Measurements from ENCODE around the gene TNNI2. TPM values are rescaled to one million over a fixed set of nuclear protein-coding genes. Genes with fewer than 3 reads are reported as not detected.

The TNNI2 gene
- polyA plus RNA-seq, 1 of the 3 experiments (the other 2 are of a cell fraction), result not detected

DNA sequence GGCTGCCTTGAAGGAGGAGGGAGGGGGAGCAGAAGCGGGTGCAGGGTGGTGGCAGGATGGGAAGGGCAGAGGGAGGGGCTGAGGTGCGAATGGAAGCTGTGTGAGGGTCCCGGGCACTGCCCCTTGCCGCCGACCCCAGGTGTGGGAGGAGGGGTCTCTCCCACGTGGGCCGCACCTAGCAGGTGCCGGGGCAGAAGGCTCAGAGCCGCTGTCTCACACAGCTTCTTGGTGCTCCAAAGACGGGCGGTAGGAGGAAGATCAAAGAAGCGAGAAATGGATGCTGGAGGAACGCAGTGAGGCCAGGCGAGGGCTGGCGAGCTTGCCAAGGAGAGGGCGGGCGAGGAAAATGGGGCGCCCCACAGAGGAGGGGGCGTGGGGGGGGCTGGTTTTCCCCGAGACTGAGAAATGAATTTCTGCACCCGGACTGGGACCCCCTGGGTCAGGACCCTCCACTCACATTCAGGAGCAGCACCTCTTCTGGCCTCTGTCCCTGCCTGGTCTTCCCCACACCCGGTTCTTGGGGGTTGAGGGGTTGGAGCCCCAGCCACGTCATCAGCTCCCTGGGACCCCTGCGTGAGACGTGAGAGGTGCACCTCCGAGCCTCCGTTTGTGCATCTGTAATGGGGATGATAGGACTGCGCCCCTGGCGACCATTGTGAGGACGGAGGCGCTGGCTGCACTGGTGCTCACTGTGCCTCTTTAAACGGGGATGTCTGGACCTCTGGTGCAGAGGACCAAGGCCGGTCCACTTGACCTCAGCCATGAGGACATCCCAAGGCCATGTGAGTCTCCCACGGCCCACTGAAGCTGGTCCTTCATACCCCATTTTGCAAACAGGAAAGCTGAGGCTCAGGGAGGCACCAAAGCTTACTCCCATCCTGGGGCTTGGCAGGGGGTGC is 30.9 kb downstream of the TNNI2 start:
- Histone ChIP-seq H3K79me2 (ENCODE audit: insufficient read depth) (no peaks in the 10 kb centered on the region), H2AFZ (ENCODE audit: low read depth) (no peak overlapping the region), H3K9me2 (no peaks in the 10 kb centered on the region), H3K4me1 (ENCODE audit: control insufficient read depth in 1 of 2, insufficient read depth in 2 of 2, low read depth in 1 of 2, low read length in 1 of 2) (peaks cover 0 to 33% of the 10 kb centered on the region in 2 experiments; a peak in 1 of 4 replicates), H3K9ac (no peak overlapping the region), H3K27me3 (ENCODE audit: insufficient read depth) (no peaks in the 10 kb centered on the region), H3K4me2 (no peak overlapping the region), H3F3A (replicated peaks; ENCODE audit: insufficient read depth) (no peaks in the 10 kb centered on the region), H3K27ac (ENCODE audit: low read depth in 2 of 2, low read length in 1 of 2) (no peak overlapping the region), H4K20me1 (ENCODE audit: insufficient read depth) (no peaks in the 10 kb centered on the region), H3K4me3 (ENCODE audit: low read depth in 2 of 2, low read length in 1 of 2) (no peak overlapping the region), H3K9me3 (no peaks in the 10 kb centered on the region), H3K36me3 (replicated peaks in 1 of 2; ENCODE audit: control insufficient read depth in 1 of 2, insufficient read depth in 2 of 2, low read length in 1 of 2) (no peaks in the 10 kb centered on the region)
- ChIA-PET CTCF (interaction anchor here (0.7 to 2.9 kb wide), 6 partner anchors 13 to 230 kb away, joined by 3 to 15 read pairs (median 5); no protein-coding TSS in a partner anchor), POLR2A (no interaction called here)
- 66% methylated on average over 34 of the region's 34 CpGs for WGBS (ENCODE audit: low lambda C conversion rate)
- no peak for TF ChIP-seq GATA2 (CRISPR knock-in tag; IDR thresholded peaks at IDR 0.05)
- no peak for TF ChIP-seq JUND (IDR thresholded peaks at IDR 0.05)
- no peak for TF ChIP-seq RXRA (IDR thresholded peaks at IDR 0.05; ENCODE audit: borderline replicate concordance, low read depth)
- no peak for DNase-seq

DNA sequence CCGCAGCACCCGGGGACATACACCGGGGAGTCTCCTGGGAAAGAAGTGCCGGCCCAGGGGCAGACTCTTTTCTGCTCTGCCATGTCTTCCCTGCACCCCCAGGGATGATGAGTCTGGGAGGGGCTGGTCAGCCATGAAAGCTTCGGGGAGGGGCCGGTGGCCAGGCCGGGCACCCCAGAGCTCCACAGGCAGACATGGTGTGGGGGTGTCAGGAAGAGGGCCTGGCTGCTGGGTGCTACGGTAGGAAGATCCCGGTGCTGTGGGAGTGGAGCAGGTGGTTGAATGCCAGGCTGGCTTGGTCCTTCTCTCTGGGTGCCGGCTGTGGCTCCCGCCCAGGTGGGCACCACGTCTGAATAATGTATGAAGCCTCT is 31.5 kb downstream of the TNNI2 start:
- WGBS (ENCODE audit: low lambda C conversion rate), result 70% methylated on average over 7 of the region's 12 CpGs
- POLR2A ChIA-PET, result no interaction called here
- CTCF ChIA-PET, result interaction anchor here (1.0 to 2.9 kb wide), 4 partner anchors 12 to 176 kb away, joined by 4 to 15 read pairs (median 8); no protein-coding TSS in a partner anchor
- H3K9me2 ChIP-seq, result no peaks in the 10 kb centered on the region
- no peaks in the 10 kb centered on the region for H3K36me3 ChIP-seq (replicated peaks in 1 of 2; ENCODE audit: control insufficient read depth in 1 of 2, insufficient read depth in 2 of 2, low read length in 1 of 2)
- TF ChIP-seq, protein P1, sequence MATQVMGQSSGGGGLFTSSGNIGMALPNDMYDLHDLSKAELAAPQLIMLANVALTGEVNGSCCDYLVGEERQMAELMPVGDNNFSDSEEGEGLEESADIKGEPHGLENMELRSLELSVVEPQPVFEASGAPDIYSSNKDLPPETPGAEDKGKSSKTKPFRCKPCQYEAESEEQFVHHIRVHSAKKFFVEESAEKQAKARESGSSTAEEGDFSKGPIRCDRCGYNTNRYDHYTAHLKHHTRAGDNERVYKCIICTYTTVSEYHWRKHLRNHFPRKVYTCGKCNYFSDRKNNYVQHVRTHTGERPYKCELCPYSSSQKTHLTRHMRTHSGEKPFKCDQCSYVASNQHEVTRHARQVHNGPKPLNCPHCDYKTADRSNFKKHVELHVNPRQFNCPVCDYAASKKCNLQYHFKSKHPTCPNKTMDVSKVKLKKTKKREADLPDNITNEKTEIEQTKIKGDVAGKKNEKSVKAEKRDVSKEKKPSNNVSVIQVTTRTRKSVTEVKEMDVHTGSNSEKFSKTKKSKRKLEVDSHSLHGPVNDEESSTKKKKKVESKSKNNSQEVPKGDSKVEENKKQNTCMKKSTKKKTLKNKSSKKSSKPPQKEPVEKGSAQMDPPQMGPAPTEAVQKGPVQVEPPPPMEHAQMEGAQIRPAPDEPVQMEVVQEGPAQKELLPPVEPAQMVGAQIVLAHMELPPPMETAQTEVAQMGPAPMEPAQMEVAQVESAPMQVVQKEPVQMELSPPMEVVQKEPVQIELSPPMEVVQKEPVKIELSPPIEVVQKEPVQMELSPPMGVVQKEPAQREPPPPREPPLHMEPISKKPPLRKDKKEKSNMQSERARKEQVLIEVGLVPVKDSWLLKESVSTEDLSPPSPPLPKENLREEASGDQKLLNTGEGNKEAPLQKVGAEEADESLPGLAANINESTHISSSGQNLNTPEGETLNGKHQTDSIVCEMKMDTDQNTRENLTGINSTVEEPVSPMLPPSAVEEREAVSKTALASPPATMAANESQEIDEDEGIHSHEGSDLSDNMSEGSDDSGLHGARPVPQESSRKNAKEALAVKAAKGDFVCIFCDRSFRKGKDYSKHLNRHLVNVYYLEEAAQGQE (IDR thresholded peaks at IDR 0.05; ENCODE audit: low read depth, low read length), result no peak
- no peak for TF ChIP-seq GATA2 (CRISPR knock-in tag; IDR thresholded peaks at IDR 0.05)
- TF ChIP-seq NRF1 (IDR thresholded peaks at IDR 0.05; ENCODE audit: low read depth, low read length), result no peak
- TF ChIP-seq FOSL2 (IDR thresholded peaks at IDR 0.05; ENCODE audit: borderline replicate concordance, low read depth), result no peak
- TF ChIP-seq NFIC (IDR thresholded peaks at IDR 0.05; ENCODE audit: borderline replicate concordance), result no peak
- TF ChIP-seq RAD21 (IDR thresholded peaks at IDR 0.05; ENCODE audit: low read length), result no peak
- no peak for TF ChIP-seq RCOR1 (IDR thresholded peaks at IDR 0.05; ENCODE audit: low read length)
- TF ChIP-seq ELF1 (IDR thresholded peaks at IDR 0.05), result no peak
- TF ChIP-seq JUND (IDR thresholded peaks at IDR 0.05), result no peak
- TF ChIP-seq RXRA (IDR thresholded peaks at IDR 0.05; ENCODE audit: borderline replicate concordance, low read depth), result no peak
- no peak for TF ChIP-seq TAF1 (IDR thresholded peaks at IDR 0.05; ENCODE audit: borderline replicate concordance, low read depth, low read length)
- TF ChIP-seq EZH2phosphoT487 (IDR thresholded peaks at IDR 0.05; ENCODE audit: borderline replicate concordance, low read depth), result no peak
- TF ChIP-seq GABPA (IDR thresholded peaks at IDR 0.05; ENCODE audit: low read depth), result no peak
- TF ChIP-seq, protein P2, sequence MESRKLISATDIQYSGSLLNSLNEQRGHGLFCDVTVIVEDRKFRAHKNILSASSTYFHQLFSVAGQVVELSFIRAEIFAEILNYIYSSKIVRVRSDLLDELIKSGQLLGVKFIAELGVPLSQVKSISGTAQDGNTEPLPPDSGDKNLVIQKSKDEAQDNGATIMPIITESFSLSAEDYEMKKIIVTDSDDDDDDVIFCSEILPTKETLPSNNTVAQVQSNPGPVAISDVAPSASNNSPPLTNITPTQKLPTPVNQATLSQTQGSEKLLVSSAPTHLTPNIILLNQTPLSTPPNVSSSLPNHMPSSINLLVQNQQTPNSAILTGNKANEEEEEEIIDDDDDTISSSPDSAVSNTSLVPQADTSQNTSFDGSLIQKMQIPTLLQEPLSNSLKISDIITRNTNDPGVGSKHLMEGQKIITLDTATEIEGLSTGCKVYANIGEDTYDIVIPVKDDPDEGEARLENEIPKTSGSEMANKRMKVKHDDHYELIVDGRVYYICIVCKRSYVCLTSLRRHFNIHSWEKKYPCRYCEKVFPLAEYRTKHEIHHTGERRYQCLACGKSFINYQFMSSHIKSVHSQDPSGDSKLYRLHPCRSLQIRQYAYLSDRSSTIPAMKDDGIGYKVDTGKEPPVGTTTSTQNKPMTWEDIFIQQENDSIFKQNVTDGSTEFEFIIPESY (IDR thresholded peaks at IDR 0.05; ENCODE audit: borderline replicate concordance, low read depth), result no peak
- no peak for TF ChIP-seq TCF12 (IDR thresholded peaks at IDR 0.05)
- TF ChIP-seq FOXJ3 (CRISPR knock-in tag; IDR thresholded peaks at IDR 0.05), result no peak
- TF ChIP-seq MEF2A (IDR thresholded peaks at IDR 0.05; ENCODE audit: borderline replicate concordance, low read depth), result no peak
- H3K4me3 ChIP-seq (ENCODE audit: low read depth in 2 of 2, low read length in 1 of 2), result no peak overlapping the region
- H3K4me1 ChIP-seq (ENCODE audit: control insufficient read depth in 1 of 2, insufficient read depth in 2 of 2, low read depth in 1 of 2, low read length in 1 of 2), result peaks cover 0 to 33% of the 10 kb centered on the region in 2 experiments; a peak in 1 of 4 replicates
- no peaks in the 10 kb centered on the region for H3K9me3 ChIP-seq
- no peaks in the 10 kb centered on the region for H4K20me1 ChIP-seq (ENCODE audit: insufficient read depth)
- H3K27me3 ChIP-seq (ENCODE audit: insufficient read depth), result no peaks in the 10 kb centered on the region
- H3K9ac ChIP-seq, result no peak overlapping the region
- no peak overlapping the region for H3K27ac ChIP-seq (ENCODE audit: low read depth in 2 of 2, low read length in 1 of 2)
- H2AFZ ChIP-seq (ENCODE audit: low read depth), result no peak overlapping the region
- H3F3A ChIP-seq (replicated peaks; ENCODE audit: insufficient read depth), result no peaks in the 10 kb centered on the region
- H3K4me2 ChIP-seq, result no peak overlapping the region
- no peak for DNase-seq
- H3K79me2 ChIP-seq (ENCODE audit: insufficient read depth), result no peaks in the 10 kb centered on the region

Data from SK-N-SH (cell line).